Measurements from ENCODE around the gene PLCG1. TPM values are rescaled to one million over a fixed set of nuclear protein-coding genes. Genes with fewer than 3 reads are reported as not detected.
A peak's percentile ranks its signal among the peaks of the same experiment; 100 is the strongest.

PLCG1 gene
- total RNA-seq, 2 donors from 2014 or later = 227 to 257 TPM

DNA sequence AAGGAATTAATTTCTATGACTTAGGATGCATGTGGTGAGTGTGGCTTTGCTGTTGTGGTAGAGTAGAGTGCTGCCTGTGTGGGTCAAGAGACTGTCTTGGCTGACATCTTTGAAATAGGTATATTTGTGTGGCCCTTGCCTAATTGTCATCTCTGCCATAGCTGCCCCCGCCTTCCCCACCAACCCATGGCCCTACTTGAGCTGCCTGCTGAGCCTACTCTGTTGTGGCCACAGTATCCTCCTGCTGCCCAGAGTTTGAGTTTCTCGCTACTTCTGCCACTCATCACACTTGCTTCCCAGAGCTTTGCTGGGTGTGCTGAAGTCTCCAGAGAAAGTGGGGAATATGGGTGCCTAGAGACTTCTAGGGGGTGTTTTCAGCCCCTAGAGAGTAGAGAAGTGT lies 8.0 kb downstream of the PLCG1 start:
- Histone ChIP-seq H3K4me3 (ENCODE audit: low read length) (no peak overlapping the region), H3K27ac (ENCODE audit: low read depth, low read length) (no peak overlapping the region), H3K36me3 (ENCODE audit: control insufficient read depth, insufficient read depth, low read length) (peaks cover 52% of the 10 kb centered on the region), H3K4me1 (ENCODE audit: control insufficient read depth, insufficient read depth, low read length) (peaks cover 9% of the 10 kb centered on the region), H3K27me3 (ENCODE audit: control insufficient read depth, insufficient read depth, low read length, poor library complexity, severe bottlenecking) (no peaks in the 10 kb centered on the region), H3K9ac (ENCODE audit: extremely low read depth, low read length, poor library complexity, severe bottlenecking) (no peak overlapping the region), H3K9me3 (ENCODE audit: control insufficient read depth, low read length) (no peaks in the 10 kb centered on the region)
- Mint-ChIP-seq H3K27ac (peak overlapping the region; percentile 56), H3K36me3 (ENCODE audit: low read depth) (peaks cover 32% of the 10 kb centered on the region), H3K27me3 (ENCODE audit: insufficient read depth) (no peaks in the 10 kb centered on the region), H3K4me1 (peaks cover 57% of the 10 kb centered on the region), H3K9me3 (no peaks in the 10 kb centered on the region), H3K4me3 (no peak overlapping the region)
- TF ChIP-seq CTCF (conservative IDR thresholded peaks at IDR 0.05) = no peak
- DNase-seq = no peak
- 92 to 100% methylated on average over 1 to 2 of the region's 2 CpGs for WGBS, 2 experiments (ENCODE audit: insufficient coverage in 1 of 2, insufficient read length in 1 of 2)

DNA sequence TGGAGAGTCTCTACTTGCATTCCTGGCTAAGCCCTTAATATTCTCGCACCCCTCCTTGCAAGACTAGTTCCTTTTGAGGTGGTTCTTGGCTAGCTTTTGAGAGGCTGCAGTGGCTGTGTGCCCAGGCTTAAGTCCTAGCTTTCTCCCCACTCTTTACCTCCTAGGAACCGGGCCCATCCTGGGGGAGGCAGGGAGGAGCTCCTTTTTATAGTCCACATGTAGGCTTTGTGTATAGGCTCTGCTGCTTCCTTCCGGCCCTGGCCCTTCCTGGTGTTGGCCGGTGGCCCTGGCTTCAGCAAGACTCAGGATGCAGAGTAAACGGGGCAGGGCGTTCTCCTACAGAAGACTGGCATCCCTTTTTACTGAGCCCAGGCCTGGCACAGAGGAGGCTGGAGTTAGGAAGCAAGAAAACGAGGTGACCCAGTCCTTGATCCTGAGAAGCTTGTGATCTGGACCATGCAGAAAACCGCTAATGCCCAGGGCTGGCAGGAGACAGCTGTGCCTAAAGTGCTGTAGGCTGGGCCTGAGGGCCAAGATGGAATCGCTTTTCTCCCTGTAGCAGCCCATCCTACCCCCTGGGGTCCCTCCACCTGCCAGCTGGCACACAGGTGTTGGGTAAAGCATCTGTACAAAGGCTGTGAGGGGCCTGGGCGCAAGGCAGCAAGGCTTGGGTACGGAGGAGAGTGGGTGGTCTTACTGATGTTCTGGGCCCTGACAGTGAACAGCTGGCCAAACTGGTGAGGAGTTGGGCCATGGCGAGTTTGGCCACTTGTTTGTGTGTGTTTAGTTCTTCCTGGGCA lies 8.7 kb downstream of the PLCG1 start:
- peak overlapping the region; percentile 45 for H3K27ac Mint-ChIP-seq
- H3K9me3 Mint-ChIP-seq = no peaks in the 10 kb centered on the region
- no peaks in the 10 kb centered on the region for H3K9me3 ChIP-seq (ENCODE audit: control insufficient read depth, low read length)
- H3K4me1 Mint-ChIP-seq = peaks cover 51% of the 10 kb centered on the region
- DNase-seq = no peak
- H3K4me3 ChIP-seq (ENCODE audit: low read length) = no peak overlapping the region
- H3K4me3 Mint-ChIP-seq = no peak overlapping the region
- no peak for TF ChIP-seq CTCF (conservative IDR thresholded peaks at IDR 0.05)
- peaks cover 31% of the 10 kb centered on the region for H3K36me3 Mint-ChIP-seq (ENCODE audit: low read depth)
- H3K4me1 ChIP-seq (ENCODE audit: control insufficient read depth, insufficient read depth, low read length) = peaks cover 8% of the 10 kb centered on the region
- H3K27me3 ChIP-seq (ENCODE audit: control insufficient read depth, insufficient read depth, low read length, poor library complexity, severe bottlenecking) = no peaks in the 10 kb centered on the region
- H3K27me3 Mint-ChIP-seq (ENCODE audit: insufficient read depth) = no peaks in the 10 kb centered on the region
- 93 to 95% methylated on average over 2 to 12 of the region's 12 CpGs for WGBS, 2 experiments (ENCODE audit: insufficient coverage in 1 of 2, insufficient read length in 1 of 2)
- peaks cover 58% of the 10 kb centered on the region for H3K36me3 ChIP-seq (ENCODE audit: control insufficient read depth, insufficient read depth, low read length)
- H3K9ac ChIP-seq (ENCODE audit: extremely low read depth, low read length, poor library complexity, severe bottlenecking) = no peak overlapping the region
- H3K27ac ChIP-seq (ENCODE audit: low read depth, low read length) = no peak overlapping the region

DNA sequence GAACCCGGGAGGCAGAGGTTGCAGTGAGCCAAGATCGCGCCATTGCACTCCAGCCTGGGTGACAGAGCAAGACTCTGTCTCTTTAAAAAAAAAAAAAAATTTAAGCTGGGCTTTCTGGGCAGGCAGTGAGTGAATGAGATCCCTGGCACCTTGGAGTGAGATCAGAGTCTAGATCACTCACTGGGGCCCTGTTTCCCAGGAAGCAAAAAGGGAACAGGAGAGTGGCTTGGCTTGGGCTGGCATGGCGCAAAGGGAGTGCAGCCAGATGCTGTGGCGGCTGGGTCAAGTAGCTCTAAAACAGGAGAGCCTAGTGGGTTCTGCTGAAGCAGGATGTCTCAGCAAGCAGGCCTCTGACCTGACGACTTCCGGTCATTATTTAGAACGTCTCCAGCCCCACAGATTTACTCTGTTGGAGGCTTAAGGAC lies 10.4 kb downstream of the PLCG1 start:
- no peak for DNase-seq
- Histone ChIP-seq H3K4me1 (ENCODE audit: control insufficient read depth, insufficient read depth, low read length) (no peaks in the 10 kb centered on the region), H3K27ac (ENCODE audit: low read depth, low read length) (no peak overlapping the region), H3K4me3 (ENCODE audit: low read length) (no peak overlapping the region), H3K27me3 (ENCODE audit: control insufficient read depth, insufficient read depth, low read length, poor library complexity, severe bottlenecking) (no peaks in the 10 kb centered on the region), H3K9me3 (ENCODE audit: control insufficient read depth, low read length) (no peaks in the 10 kb centered on the region), H3K9ac (ENCODE audit: extremely low read depth, low read length, poor library complexity, severe bottlenecking) (no peak overlapping the region), H3K36me3 (ENCODE audit: control insufficient read depth, insufficient read depth, low read length) (peaks cover 63% of the 10 kb centered on the region)
- Mint-ChIP-seq H3K4me1 (peaks cover 37% of the 10 kb centered on the region), H3K27ac (peak overlapping the region; percentile 80), H3K36me3 (ENCODE audit: low read depth) (peaks cover 29% of the 10 kb centered on the region), H3K4me3 (no peak overlapping the region), H3K9me3 (no peaks in the 10 kb centered on the region), H3K27me3 (ENCODE audit: insufficient read depth) (no peaks in the 10 kb centered on the region)
- WGBS, 2 experiments (ENCODE audit: insufficient coverage in 1 of 2, insufficient read length in 1 of 2) = 91% methylated on average over 6 to 8 of the region's 8 CpGs
- no peak for TF ChIP-seq CTCF (conservative IDR thresholded peaks at IDR 0.05)
